Lung (tissue), 16 donors: ENCODE data around the gene KRR1. TPM values are rescaled to one million over a fixed set of nuclear protein-coding genes. Genes with fewer than 3 reads are reported as not detected.

Experiments
- ATAC-seq: fragments of 200-7000 bp; cut with Tn5 transposase; one replicate; pipeline ENCODE4 v1.9.1; 2020; ENCODE audit warnings: moderate number of reproducible peaks; ENCODE audit not compliant: insufficient read depth, low FRiP score
- DNase-seq, 3 donors: peaks; one replicate each; pipeline ENCODE4 v3.0.0-alpha.2; 2013 to 2017
- H3K27ac ChIP-seq, 2 donors: one replicate each; pipeline ENCODE4 v1.5.1; 2013; ENCODE audit warnings: mild to moderate bottlenecking in 2 of 2, moderate library complexity in 2 of 2, control low read depth in 1 of 2, inconsistent platforms in 1 of 2, low read depth in 1 of 2, low read length in 1 of 2
- H3K27me3 ChIP-seq, 3 donors: one replicate each; pipeline ENCODE4 v1.5.1; 2013; ENCODE audit warnings: low read length in 2 of 3; ENCODE audit not compliant: control insufficient read depth in 3 of 3, insufficient read depth in 3 of 3
- H3K36me3 ChIP-seq, 4 donors: one replicate each; pipeline ENCODE4 v1.5.1; 2013; ENCODE audit warnings: low read length in 4 of 4, mild to moderate bottlenecking in 1 of 4, moderate library complexity in 1 of 4; ENCODE audit not compliant: control insufficient read depth in 4 of 4, insufficient read depth in 4 of 4
- H3K4me1 ChIP-seq, 5 donors: one replicate each; pipeline ENCODE4 v1.5.1; 2013; ENCODE audit warnings: low read length in 5 of 5, mild to moderate bottlenecking in 2 of 5, moderate library complexity in 1 of 5; ENCODE audit not compliant: control insufficient read depth in 5 of 5, insufficient read depth in 5 of 5
- H3K4me3 ChIP-seq: one replicate; pipeline ENCODE4 v1.5.1; 2013; ENCODE audit warnings: mild to moderate bottlenecking, control low read depth, moderate library complexity
- H3K9ac ChIP-seq, 2 donors: one replicate each; pipeline ENCODE4 v1.5.1; 2013; ENCODE audit warnings: low read length in 2 of 2, control low read depth in 1 of 2; ENCODE audit not compliant: insufficient read depth in 1 of 2
- H3K9me3 ChIP-seq, 4 donors: one replicate each; pipeline ENCODE4 v1.5.1; 2013; ENCODE audit warnings: low read length in 3 of 4, mild to moderate bottlenecking in 1 of 4, moderate library complexity in 1 of 4; ENCODE audit not compliant: control insufficient read depth in 4 of 4, insufficient read depth in 3 of 4
- CTCF ChIP-seq: IDR thresholded peaks from 2 replicates; pipeline ENCODE4 v1.5.1; 2012; ENCODE audit warnings: mild to moderate bottlenecking; ENCODE audit errors: control extremely low read depth, extremely low read depth
- WGBS, 2 donors: extraction: QIAGEN DNeasy Blood & Tissue Kit; methylation state at CpG; one replicate each; pipeline ENCODE4 v1.1.7; 2013; 5-methylcytosine and 5-hydroxymethylcytosine counted together
- long read RNA-seq, 5 donors: transcript quantifications; one replicate each; lab custom pipeline, GENCODE V29; 2026
- polyA plus RNA-seq, 2 donors: library from polyadenylated mRNA; stranded (reverse); fragments of 200-250 nt; gene quantifications; one replicate each; pipeline ENCODE4 v1.2.1, GENCODE V29; 2013
- total RNA-seq, 2 donors: library from RNA; depleted of rRNA in 1 of 2; stranded (reverse); fragments of >200 nt in 1 of 2; gene quantifications; one replicate each; pipeline ENCODE4 v1.2.1, GENCODE V29; 2014 to 2021
- donor health status: control.
- donor health status: control.
- donor health status: Bipolar disorder and iron deficiency.
- donor health status: healthy.
- donor health status: DM: yes; HTN: yes; CAD: no.

KRR1 gene
- 10 to 100 TPM; 38.3 to 62.5 TPM for total RNA-seq
- polyA plus RNA-seq, result 10 to 100 TPM; 19.9 to 21.5 TPM
- long read RNA-seq, donor 1, full-length matches to known transcripts, result 22 of 22 reads
- long read RNA-seq, donor 1, partial matches to known transcripts, result 0 of 22 reads
- long read RNA-seq, donor 1, other reads (novel, unspliced or antisense), result 0 of 22 reads
- long read RNA-seq, donor 2, full-length matches to known transcripts, result 5 of 5 reads
- long read RNA-seq, donor 2, partial matches to known transcripts, result 0 of 5 reads
- long read RNA-seq, donor 2, other reads (novel, unspliced or antisense), result 0 of 5 reads
- long read RNA-seq, donor 3, full-length matches to known transcripts, result 5 of 5 reads
- long read RNA-seq, donor 3, partial matches to known transcripts, result 0 of 5 reads
- long read RNA-seq, donor 3, other reads (novel, unspliced or antisense), result 0 of 5 reads
- long read RNA-seq, donor 4, full-length matches to known transcripts, result 2 of 9 reads
- long read RNA-seq, donor 4, partial matches to known transcripts, result 7 of 9 reads
- long read RNA-seq, donor 4, other reads (novel, unspliced or antisense), result 0 of 9 reads
- long read RNA-seq, donor 5, full-length matches to known transcripts, result 20 of 25 reads
- long read RNA-seq, donor 5, partial matches to known transcripts, result 5 of 25 reads
- long read RNA-seq, donor 5, other reads (novel, unspliced or antisense), result 0 of 25 reads

- 3 to 4% methylated on average over 47 of the region's 47 CpGs for WGBS, 2 donors
Measured at GRCh38 chr12:75511116-75512048, at the start of gene KRR1. TSS of gene KRR1 (minus strand) at chr12:75511609. CDS start at chr12:75511597, 12 bp downstream.

GRCh38 chr12:75560167-75560566 is 48.8 kb upstream of the KRR1 start:
- peak; percentile 30 for ATAC-seq
- peak; percentile 26 for TF ChIP-seq CTCF
- Histone ChIP-seq H3K9me3 (no peaks in the 10 kb centered on the region), H3K27ac (no peak overlapping the region), H3K4me1 (peaks cover 0 to 36% (median 11%) of the 10 kb centered on the region in 5 donors), H3K4me3 (no peak overlapping the region), H3K27me3 (no peaks in the 10 kb centered on the region), H3K9ac (no peak overlapping the region), H3K36me3 (no peaks in the 10 kb centered on the region)
- WGBS, 2 donors, result 39 to 50% methylated on average over 2 of the region's 2 CpGs
- DNase-seq, result peak; percentile 17 to 84 (median 73)

More at GRCh38 chr12:75511116-75512048, at the start of gene KRR1:
- no peaks in the 10 kb centered on the region for H3K9me3 ChIP-seq
- H3K36me3 ChIP-seq, result peaks cover 0 to 9% (median 2%) of the 10 kb centered on the region in 4 donors
- no peaks in the 10 kb centered on the region for H3K27me3 ChIP-seq
- ATAC-seq, result peak; percentile 100
- no peak for TF ChIP-seq CTCF
- H3K4me3 ChIP-seq, result peak within 1 kb of the TSS; percentile 95
- peak; percentile 96 to 99 (median 99) for DNase-seq
- H3K4me1 ChIP-seq, result peaks cover 0 to 16% (median 13%) of the 10 kb centered on the region in 5 donors
- peak within 1 kb of the TSS; percentile 93 to 97 for H3K9ac ChIP-seq
- H3K27ac ChIP-seq, result peak within 1 kb of the TSS; percentile 71 to 72

GRCh38 chr12:75558287-75558686 is 46.9 kb upstream of the KRR1 start:
- ATAC-seq, result no peak
- TF ChIP-seq CTCF, result no peak
- no peak overlapping the region for H3K27ac ChIP-seq

More at GRCh38 chr12:75558287-75558686, 46.9 kb upstream of the KRR1 start:
- WGBS, 2 donors, result 90 to 96% methylated on average over 3 of the region's 3 CpGs
- Histone ChIP-seq H3K36me3 (no peaks in the 10 kb centered on the region), H3K4me3 (no peak overlapping the region), H3K27me3 (no peaks in the 10 kb centered on the region), H3K9ac (no peak overlapping the region), H3K9me3 (no peaks in the 10 kb centered on the region), H3K4me1 (peaks cover 0 to 44% (median 11%) of the 10 kb centered on the region in 5 donors)
- DNase-seq, result no peak
